Measurements from ENCODE around the gene ZNF768.

The ZNF768 gene

DNA sequence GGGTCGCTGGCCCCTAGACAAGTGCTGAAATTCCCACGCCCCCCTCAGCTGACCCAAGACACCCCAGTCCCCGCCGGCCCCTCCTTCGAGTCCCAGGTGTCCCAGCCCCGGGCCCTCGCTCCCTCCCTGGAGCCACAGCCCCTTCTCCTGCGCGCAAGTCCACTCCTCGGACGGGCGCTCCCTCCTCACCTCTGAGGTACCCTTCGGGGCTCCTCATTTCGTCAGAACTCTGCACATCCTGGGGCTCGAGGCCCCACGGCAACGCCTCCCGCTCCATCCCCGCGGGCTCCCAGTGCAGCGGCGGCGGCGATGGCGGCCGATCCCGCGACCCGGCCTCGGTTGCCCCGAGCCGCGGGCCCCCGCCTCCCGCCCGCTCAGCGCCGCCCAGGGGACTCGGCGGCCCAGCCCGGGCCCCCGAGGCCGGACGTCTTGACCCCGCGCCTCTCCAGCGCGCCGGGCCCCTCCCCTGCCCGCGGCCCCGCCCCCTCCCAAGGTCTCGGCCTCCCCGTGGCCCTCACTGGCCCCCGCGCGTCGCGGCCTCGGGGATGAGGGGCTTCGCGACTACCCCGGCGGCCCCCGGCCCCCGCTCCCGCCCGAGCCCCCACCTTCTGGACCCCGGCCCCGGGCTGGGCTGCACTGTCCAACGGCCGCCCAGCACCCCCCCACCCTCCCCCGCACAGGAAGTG lies at the start of gene ZNF768:
Gene ZNF768 (minus strand): TSS at position 430 of the 686 bp plus-strand sequence. CDS start 153 bp downstream, at position 277.
- DNase-seq, result no peak

DNA sequence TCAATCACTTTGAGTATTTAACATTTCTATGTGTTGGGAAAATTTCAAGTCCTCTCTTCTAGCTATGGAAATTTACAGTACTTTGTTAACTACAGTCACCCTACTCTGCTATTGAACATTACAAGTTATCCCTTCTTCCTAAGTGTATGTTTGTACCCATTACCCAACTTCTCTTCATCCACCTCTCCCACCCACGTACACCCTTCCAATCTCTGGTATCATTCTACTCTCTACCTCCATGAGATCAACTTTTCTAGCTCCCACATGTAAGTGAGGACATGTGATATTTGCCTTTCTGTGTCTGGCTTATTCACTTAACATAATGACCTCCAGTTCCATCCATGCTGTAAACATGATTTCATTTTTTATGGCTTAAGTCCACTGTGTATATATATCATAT lies 48.3 kb upstream of the ZNF768 start:
- no peak for DNase-seq

DNA sequence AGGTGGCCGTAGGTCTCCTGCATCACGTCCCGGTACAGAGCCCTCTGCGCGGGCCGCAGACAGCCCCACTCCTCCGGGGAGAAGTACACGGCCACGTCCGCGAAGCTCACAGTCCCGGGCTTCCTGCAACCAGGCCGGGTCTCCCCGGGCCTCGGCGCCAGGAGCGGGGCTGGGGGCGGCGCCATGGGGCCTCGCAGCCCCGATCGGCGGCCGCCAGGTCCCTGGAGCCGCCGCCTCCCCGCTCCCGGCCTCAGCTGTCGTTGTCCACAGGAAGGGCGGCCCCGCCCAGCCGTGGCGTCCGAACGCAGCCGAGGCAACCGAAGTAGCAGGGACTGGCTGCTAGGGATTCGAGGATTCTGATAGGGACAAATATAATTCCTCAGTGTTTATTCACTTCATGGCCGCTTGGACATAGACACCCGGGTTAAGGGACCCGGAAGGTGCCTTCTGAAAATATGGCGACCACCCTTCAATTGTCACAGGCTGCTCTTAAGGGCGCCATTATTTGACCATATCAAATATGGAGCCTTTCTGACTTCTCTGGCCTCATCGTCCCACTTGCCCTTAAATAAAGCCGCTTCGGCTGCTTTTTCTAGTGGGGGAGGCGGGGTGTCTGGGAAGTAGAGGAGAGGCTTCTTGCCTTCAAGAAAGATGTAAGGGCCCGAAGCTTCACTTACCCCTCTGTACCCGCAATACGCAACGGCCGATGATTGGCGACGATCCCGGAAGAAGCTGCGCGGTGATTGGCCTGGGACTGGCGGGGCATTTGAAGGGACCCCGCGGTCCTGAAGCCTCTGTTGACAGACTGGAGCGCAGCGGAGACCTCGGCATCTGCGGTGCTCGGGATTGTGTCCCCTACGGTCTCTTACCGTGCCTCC lies 45.3 kb upstream of the ZNF768 start, which contains the start of gene ZNF688:
Gene ZNF688 (minus strand): TSS at position 270 of the 878 bp plus-strand sequence. CDS start 85 bp downstream, at position 185.
- DNase-seq, result peak; percentile 97

DNA sequence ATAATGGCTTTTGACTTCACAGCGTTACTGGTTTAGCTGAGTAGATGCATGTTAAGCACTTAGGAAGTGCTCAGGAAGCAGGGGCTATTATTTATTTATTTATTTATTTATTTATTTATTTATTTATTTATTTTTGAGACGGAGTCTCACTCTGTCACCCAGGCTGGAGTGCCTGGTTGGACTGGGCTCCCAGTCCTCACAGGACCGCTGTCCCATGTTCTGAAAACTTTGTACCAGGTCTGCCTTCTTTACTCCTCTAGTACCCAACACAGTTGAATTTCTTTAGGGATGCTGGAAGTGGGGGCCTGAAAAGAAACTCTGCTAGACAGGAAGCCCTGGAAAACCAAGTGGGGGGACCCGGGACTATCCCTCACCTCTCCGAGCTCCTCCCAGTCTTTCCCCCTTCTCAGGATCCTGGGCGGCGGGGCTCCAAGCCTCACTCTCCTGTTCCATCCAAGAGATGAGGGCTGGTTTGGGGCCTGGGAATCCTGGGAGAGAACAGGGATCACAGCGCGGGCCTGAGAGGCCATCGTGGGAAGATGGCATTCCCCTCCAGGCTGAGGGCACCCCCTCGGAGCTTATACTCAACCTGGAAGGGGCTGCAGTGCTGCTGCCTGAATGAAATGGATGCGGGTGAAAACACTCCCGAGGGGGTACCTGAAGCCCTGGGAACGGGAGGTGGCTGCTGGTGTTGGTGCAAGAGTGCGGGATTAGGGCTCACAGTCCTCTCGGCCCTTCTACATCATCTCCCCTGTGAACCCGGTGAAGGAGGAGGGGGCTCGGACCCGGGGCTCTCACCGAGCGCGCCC lies 44.5 kb upstream of the ZNF768 start:
- DNase-seq, result peak; percentile 48

DNA sequence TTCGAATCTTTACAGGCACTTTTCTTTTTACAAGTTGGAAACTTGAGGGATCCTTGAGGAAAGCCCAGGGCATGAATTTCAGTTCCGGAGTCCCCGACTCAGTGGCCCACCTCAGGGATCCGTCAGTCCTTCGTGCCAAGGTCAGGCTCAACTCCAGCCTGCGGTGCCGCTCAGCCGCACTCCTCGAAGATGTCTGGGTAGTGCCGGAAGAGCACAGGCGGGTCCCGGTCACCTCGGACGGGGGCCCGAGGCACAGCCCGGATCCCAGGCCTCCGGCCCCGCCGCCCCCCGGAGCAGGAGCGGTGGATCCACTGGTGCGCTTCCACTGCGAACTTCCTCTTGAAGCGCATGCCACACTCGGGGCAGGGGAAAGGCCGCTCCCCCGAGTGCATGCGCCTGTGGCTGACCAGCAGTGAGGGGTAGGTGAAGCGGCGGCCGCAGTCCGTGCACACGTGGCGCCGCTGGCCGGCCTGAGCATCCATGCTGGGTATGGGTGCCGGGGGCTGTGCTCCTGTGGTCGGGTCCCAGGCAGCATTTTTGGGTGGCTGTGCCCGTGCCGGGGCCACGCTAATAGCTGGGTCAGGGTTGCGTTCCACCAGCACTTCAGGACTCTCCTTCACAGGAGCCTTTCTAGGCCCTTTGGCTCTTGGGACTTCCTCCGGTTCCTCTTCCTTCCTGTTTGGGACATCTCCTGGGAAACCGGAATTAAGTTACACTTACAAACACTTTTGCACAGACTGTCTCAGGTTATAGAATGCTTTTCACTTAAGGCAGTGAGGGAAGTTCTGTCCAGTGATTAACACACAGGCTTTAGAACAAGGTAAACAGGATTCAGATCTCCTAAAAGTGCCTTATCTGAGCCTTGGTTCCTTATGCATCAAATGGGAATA lies 43.6 kb upstream of the ZNF768 start:
- no peak for DNase-seq

DNA sequence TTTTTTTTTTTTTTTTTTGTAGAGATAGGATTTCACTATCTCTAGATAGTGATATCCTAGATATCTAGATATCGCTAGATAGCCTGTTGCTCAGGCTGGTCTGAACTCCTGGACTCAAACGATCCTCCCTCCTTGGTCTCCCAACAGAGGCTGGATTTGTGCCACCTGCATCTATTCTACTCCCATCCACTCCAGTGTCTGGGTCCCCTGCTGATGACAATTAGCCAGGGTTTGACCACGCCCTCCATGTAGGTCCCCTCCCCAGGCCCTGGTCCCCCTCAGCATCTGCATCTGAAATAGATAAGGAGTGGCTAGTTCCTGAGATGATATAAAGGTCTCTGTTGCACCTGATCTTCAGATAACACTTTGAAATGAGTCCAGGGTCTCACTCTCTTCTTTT lies 42.9 kb upstream of the ZNF768 start:
- DNase-seq, result no peak

DNA sequence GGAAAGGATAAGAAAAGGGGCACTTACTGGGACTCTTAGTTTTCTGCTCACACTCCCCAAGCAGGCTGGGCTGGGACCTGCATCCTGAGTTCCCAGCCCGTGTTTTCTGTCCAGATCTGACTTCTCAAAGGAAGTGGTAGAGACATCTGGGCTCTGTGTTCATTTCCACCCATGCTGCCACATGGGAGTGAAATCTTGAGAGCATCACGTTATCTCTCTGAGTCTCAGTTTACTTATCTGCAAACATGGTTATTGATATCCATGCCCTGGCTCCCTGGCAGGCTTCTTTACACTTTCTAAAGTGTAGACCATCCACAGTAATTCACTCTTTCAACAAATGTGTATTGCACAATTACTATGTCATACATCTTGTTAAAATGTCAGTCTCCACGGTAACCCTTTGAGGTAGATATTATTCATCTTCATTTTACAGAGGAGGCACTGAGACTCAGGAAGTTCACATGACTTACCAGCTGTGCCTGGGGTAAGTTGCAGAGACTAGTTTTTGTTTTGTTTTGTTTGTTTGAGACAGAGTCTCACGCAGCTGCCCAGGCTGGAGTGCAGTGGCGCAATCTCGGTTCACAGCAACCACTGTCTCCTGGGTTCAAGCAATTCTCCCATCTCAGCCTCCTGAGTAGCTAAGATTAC lies 41.7 kb upstream of the ZNF768 start:
- DNase-seq, result no peak

DNA sequence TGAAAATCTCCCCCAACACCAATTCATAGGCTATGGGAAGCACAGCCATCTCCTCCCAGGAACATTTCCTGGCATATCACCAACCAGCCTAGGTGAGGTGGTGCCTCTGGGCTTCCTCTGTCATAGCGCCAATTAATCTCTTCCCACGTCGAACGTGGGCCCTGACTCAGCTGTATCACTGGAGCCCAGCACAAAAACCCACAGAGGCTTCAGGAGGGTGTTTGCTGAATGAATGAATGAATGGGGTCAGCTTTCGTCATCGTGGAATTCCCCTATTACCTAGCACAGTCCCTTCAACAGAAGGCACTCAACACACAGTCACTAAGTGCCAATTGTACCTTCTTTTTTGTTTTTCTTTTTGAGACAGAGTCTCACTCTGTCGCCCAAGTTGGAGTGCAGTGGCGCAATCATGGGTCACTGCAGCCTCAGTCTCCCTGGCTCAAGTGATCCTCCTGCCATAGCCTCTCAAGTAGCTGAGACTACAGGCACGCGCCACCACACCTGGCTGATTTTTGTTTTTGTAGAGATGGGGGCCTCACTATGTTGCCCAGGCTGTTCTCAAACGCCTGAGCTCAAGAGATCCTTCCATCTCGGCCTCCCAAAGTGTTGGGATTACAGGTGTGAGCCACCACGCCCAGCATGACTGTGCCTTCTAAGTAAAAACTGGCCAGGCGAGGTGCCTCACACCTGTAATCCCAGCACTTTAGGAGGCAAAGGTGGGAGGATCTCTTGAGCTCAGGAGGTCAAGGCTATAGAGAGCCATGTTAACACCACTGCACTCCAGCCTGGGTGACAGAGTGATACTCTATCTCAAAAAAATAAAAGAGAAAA lies 41.0 kb upstream of the ZNF768 start:
- DNase-seq, result no peak

DNA sequence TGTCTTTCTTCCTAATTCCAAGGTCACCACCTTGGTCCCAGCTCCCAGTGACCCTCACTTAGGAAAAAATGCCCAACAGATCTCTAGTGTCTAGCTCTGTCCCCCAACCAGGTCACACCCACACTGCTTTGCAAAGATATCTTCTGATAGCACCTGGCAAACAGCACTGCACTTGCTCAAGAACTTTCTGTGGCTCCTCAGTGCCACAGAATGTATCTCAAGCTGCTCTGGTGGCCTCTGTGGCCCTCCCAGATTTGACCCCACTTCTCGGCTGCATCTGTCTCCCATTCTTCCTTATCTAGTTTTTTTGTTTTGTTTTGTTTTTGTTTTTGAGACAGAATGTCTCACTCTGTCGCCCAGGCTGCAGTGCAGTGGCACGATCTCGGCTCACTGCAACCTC lies 40.2 kb upstream of the ZNF768 start:
- no peak for DNase-seq

DNA sequence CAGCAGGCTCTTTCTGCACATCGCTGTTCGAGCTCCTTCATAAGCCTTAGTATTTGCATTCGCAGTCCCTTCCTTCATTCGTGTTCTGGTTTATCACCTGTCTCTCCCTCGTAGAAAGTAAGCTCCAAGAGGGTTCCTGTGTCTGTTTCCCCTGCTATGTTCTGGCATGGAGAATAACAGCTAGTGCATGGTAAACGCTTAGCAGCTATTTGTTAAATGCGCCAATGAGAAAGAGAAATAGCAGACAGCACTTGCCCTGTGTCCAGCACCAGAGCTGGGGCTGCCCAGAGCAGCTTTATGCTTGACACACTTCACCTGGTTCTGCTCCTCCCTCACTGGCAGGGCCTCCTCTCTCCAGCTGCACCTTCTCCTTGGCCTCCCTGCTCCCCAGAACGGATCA lies 39.6 kb upstream of the ZNF768 start:
- no peak for DNase-seq

DNA sequence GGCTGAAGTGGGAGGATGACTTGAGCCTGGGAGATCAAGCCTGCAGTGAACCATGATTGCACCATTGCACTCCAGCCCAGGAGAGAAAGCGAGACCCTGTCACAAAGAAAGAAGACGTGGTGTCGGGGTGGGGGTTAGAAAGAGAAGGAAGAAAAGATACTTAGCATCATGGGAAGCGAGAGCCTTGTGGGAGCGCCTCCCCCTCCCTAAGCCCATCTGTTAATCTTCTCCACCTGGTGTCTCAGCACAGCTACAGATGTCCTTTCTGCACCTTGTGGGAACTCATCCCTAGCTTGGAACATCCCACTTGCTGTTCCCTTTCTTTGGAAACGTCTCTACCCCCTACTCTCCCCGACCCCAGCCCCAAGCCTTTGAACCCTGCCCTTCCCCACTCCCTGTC lies 39.2 kb upstream of the ZNF768 start:
- peak; percentile 93 for DNase-seq

DNA sequence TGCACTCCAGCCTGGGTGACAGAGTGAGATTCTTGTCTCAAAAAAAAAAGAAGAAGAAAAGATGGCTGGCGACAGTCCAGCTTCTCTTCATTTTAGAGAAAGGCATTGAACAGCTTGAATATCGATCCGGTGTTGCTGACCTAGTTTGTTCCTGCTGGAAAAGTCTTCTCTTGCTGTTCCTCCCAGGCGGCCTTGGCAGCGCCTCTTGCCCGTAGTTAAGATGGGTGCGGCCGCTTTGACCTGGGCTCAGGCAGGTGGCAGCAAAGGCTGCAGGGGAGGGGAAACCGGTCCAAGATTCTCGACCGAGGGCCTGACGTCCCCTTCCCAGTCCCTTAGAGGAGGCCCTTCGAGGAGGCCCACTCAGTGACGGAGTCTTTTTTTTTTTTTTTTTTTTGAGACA lies 35.7 kb upstream of the ZNF768 start:
- no peak for DNase-seq

DNA sequence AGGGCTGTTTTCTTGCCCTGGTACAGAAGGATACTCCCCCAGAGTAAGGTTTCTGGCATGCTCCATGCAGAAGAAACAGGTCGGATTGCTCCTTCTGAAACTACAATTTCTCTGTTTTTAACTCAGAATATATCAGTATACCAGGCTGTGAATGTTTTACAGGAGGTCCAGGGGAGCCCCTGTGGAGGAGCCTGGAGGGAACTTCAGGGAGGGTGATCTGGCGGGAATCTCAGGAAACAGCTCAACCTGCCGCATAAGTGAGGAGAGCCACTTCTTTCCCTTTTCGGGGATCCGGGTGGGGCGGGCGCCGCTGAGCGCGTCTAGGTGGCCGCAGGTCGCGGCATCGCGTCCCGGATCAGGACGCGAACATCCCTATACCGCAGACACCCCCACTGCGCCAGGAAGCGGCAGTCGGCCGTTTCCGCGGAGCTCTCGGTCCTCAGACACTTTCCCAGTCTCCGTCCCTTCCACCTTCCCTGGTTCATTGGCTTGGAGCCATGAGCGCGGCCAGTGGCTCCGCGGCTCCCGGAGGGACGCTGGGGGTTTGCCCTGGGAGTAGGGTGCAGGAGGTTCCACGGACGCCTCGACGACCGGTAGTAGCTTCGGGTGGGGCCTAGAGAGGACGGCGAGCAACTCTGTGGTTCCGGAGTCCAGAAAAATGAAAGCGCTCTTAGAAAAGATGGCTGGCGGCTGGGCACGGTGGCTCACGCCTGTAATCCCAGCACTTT lies 34.9 kb upstream of the ZNF768 start:
- no peak for DNase-seq

DNA sequence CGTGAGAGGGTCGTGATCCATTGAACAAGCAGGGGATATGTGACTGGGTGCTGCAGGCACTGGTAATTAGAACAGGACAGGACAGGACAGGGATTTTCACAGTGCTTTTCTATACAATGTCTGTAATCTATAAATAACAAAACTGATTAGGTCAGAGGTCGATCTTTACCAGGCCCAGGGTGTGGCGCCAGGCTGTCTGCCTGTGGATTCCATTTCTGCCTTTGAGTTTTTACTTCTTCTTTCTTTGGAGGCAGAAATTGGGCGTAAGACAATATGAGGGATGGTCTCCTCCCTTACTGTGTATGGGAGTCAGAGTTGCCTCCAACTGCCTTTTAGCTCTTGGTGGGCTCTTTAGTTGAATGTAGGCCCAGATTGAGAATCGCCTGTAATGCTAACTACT lies 33.3 kb upstream of the ZNF768 start:
- no peak for DNase-seq

DNA sequence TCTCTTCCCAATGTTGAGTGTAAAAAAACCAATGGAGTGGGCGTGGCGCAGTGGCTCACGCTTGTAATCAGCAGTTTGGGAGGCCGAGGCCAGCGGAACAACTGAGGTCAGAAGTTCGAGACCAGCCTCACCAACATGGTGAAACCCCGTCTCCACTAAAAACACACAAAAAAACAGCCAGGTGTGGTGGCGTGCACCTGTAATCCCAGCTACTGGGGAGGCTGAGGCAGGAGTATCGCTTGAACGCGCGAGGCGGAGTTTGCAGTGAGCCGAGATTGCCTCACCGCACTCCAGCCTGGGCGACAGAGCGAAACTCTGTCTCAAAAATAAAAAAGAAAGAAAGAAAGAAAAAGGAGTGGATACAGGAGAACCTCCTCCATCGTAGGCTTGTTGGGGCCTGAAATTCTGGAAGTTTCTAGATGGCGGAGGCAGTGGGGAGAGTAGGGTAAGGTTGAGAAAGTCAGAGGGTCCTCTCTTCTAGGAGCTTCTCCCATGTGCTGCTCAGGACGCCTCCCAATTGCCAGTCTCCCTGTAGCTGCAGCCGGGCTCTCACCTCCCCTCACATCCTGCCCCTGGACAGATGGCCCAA lies 32.5 kb upstream of the ZNF768 start:
- DNase-seq, result peak; percentile 59

DNA sequence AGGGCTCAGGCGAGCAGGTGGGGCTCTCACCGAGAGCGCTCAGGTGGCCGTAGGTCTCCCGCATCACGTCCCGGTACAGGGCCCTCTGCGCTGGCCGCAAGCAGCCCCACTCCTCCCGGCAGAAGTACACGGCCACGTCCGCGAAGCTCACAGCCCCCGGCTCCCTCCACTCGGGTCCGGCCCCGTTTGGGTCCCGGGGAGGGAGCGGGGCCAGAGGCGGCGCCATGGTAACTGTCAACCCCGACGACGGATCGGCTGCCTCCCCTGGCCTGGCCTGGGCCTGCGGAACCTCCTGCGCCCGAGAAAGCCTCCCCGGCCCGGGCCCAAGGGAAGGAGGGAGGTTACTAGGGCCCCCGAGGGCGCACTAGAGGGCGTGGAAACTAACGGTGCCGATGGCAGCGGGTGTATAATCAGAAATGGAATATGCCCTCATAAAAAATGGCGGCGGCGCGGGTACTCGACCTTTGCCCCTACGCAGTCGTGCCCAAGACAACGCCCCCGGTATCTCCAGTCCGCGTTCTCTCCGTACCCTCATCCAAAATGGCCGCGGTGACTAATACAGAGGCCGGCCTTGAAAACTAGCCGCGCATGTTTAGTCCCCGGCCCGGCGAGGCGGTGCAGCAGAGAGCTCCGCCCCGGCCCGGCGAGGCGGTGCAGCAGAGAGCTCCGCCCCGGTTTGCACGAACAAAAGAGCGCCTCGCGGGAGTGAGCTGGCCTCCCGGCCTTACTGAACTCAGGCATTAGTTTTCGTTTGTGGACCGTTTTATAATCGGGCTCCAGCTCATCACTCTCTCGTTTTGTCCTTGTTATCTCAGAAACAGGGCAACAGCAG lies 31.8 kb upstream of the ZNF768 start, which contains the start of gene ZNF764:
Gene ZNF764 (minus strand): TSS at position 418 of the 832 bp plus-strand sequence. CDS start 192 bp downstream, at position 226.
- DNase-seq, result peak; percentile 98

DNA sequence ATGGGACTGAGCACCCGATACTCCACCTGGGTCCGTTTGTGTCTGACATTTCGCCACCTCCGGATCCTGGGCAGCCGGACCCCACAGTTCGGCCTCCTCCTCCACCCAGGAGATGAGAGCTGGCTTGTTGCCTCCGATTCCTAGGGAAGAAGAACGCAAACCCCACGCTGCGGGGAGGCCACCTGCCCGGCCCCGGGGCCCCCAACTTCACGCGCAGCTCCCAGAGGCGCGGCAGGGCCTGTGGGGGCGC lies 31.3 kb upstream of the ZNF768 start:
- DNase-seq, result peak; percentile 45

DNA sequence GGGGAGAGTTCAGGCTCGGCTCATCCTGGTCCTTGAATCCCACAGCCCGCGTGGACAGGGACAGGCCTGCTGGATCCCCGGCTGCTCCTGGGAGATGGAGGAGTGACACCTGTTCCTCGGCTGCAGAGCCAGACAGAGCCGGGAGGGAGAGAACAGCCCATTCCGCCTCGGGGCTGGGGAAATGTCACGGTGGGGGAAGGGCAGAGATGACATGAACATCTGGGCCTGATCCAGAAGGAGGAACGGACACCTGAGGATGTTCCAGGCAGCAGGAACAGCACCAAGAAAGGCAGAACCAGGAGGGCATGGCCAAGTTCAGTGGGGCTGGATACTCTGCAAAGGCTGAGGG lies 29.7 kb upstream of the ZNF768 start:
- peak; percentile 46 for DNase-seq

Measured in NCI-H82 (cell line).